ENCODE results near the gene NEK9. TPM values are rescaled to one million over a fixed set of nuclear protein-coding genes. Genes with fewer than 3 reads are reported as not detected.

NEK9 gene
- total and polyA plus RNA-seq, 2 donors (not counting 3 experiments of a cell fraction or from before 2014, with no cell fraction given): 22.1 to 65.1 TPM

DNA sequence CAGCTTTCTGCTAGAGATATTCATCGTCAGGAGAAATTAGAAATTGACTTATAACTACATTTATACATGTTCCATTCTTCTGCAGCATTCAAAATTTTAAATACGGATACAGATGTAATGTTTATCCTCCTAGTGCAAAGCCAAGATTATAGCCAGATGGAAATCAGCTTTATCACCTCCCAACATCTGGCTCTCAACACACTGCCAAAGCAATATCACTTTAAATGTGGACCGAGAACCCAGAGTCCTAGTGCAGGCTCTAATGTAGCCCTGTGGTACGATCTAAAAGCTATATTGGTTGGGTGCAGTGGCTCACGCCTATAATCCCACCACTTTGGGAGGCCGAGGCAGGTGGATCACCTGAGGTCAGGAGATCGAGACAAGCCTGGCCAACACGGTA lies 82.1 kb downstream of the NEK9 start:
- H3K36me3 ChIP-seq (ENCODE audit: control insufficient read depth in 2 of 2, extremely low read depth in 1 of 2, insufficient read depth in 2 of 2, low read length in 2 of 2): no peaks in the 10 kb centered on the region
- no peaks in the 10 kb centered on the region for H3K9me1 ChIP-seq (replicated peaks; ENCODE audit: control insufficient read depth, extremely low read depth, insufficient read depth, low read length)
- no TSS peak for BruUV-seq (replicated peaks)
- H2AFZ ChIP-seq (ENCODE audit: low read depth, low read length): no peak overlapping the region
- peak overlapping the region; percentile 52 for H3K4me2 ChIP-seq (ENCODE audit: insufficient read depth, low read length)
- intact Hi-C loops (cut with micrococcal nuclease): no loop called here
- no peak overlapping the region for H3K4me3 ChIP-seq (replicated peaks in 1 of 3; ENCODE audit: insufficient read depth in 1 of 3, low read depth in 1 of 3, low read length in 3 of 3)
- H4K20me1 ChIP-seq (replicated peaks; ENCODE audit: control insufficient read depth, extremely low read depth, insufficient read depth, low read length): no peaks in the 10 kb centered on the region
- peak overlapping the region; percentile 28 for H3K27ac ChIP-seq (ENCODE audit: insufficient read depth, low read depth, low read length)
- H3K9me3 ChIP-seq (replicated peaks; ENCODE audit: control insufficient read depth, insufficient read depth, low read length): no peaks in the 10 kb centered on the region
- no peak overlapping the region for H3K9ac ChIP-seq (replicated peaks; ENCODE audit: extremely low read depth, insufficient read depth, low read length)
- POLR2A ChIA-PET: no interaction called here
- H3K27me3 ChIP-seq (ENCODE audit: control insufficient read depth in 2 of 2, insufficient read depth in 2 of 2, low read length in 2 of 2): no peaks in the 10 kb centered on the region
- FAIRE-seq: no peak
- peaks cover 35% of the 10 kb centered on the region for H3K4me1 ChIP-seq (ENCODE audit: control insufficient read depth, extremely low read depth, insufficient read depth, low read length)
- DNase-seq (ENCODE audit: low read depth, low spot score): peak; percentile 42
- peaks cover 7% of the 10 kb centered on the region for H3K79me2 ChIP-seq (ENCODE audit: control insufficient read depth, insufficient read depth, low read length)
- TF ChIP-seq GATA2 (IDR thresholded peaks at IDR 0.05; ENCODE audit: insufficient read depth, insufficient read length, low read depth, low read length) (no peak), POLR2AphosphoS5 (IDR thresholded peaks at IDR 0.05; ENCODE audit: insufficient read depth, low read depth, low read length) (no peak), MYC (IDR thresholded peaks at IDR 0.05; ENCODE audit: low read depth, low read length) (no peak), EZH2 (IDR thresholded peaks at IDR 0.05; ENCODE audit: borderline replicate concordance, low read depth, low read length, severe bottlenecking) (no peak), FOS (IDR thresholded peaks at IDR 0.05; ENCODE audit: borderline replicate concordance, insufficient read depth, low read length) (no peak), JUN (IDR thresholded peaks at IDR 0.05; ENCODE audit: borderline replicate concordance, insufficient read depth, insufficient read length, low read depth) (no peak), POLR2A (IDR thresholded peaks at IDR 0.05; ENCODE audit: low read depth, low read length) (no peak)
- TF ChIP-seq, protein P1, sequence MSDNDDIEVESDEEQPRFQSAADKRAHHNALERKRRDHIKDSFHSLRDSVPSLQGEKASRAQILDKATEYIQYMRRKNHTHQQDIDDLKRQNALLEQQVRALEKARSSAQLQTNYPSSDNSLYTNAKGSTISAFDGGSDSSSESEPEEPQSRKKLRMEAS (IDR thresholded peaks at IDR 0.05; ENCODE audit: insufficient read depth, insufficient read length): no peak
- TF ChIP-seq, protein P2, sequence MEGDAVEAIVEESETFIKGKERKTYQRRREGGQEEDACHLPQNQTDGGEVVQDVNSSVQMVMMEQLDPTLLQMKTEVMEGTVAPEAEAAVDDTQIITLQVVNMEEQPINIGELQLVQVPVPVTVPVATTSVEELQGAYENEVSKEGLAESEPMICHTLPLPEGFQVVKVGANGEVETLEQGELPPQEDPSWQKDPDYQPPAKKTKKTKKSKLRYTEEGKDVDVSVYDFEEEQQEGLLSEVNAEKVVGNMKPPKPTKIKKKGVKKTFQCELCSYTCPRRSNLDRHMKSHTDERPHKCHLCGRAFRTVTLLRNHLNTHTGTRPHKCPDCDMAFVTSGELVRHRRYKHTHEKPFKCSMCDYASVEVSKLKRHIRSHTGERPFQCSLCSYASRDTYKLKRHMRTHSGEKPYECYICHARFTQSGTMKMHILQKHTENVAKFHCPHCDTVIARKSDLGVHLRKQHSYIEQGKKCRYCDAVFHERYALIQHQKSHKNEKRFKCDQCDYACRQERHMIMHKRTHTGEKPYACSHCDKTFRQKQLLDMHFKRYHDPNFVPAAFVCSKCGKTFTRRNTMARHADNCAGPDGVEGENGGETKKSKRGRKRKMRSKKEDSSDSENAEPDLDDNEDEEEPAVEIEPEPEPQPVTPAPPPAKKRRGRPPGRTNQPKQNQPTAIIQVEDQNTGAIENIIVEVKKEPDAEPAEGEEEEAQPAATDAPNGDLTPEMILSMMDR (IDR thresholded peaks at IDR 0.05; ENCODE audit: extremely low read depth in 1 of 2, insufficient read depth in 1 of 2, low read depth in 1 of 2, low read length in 2 of 2): no peak
- CTCF ChIA-PET: interaction anchor here (0.5 to 1.4 kb wide), 5 partner anchors 18 to 139 kb away, joined by 3 to 4 read pairs (median 3); partner anchors contain the start of gene ACYP1
- dilution Hi-C loops (cut with MboI; ENCODE audit: extremely low pct_ligation_motif_present, low sequenced_read_pairs): no loop called here
